SJSA1 (cell line): ENCODE measurements around the gene TSPAN14. TPM values are rescaled to one million over a fixed set of nuclear protein-coding genes. Genes with fewer than 3 reads are reported as not detected.

Experiments
- DNase-seq, 2 experiments: peaks; one replicate each; pipeline ENCODE4 v3.0.0-alpha.2; 2015 to 2020; ENCODE audit warnings: low spot score in 2 of 2, low read depth in 1 of 2
- H3K27ac ChIP-seq: fragments of 250-450 bp; sonication (Bioruptor Pico); 2 replicates; pipeline ENCODE4 v1.5.1; 2020; ENCODE audit warnings: mild to moderate bottlenecking, moderate library complexity
- H3K27me3 ChIP-seq: fragments of 250-450 bp; sonication (Bioruptor Pico); replicated peaks from 2 replicates; pipeline ENCODE4 v1.5.1; 2020; ENCODE audit warnings: mild to moderate bottlenecking, moderate library complexity
- H3K36me3 ChIP-seq: fragments of 250-450 bp; sonication (Bioruptor Pico); 2 replicates; pipeline ENCODE4 v1.5.1; 2020; ENCODE audit warnings: mild to moderate bottlenecking
- H3K4me1 ChIP-seq: fragments of 250-450 bp; sonication (Bioruptor Pico); replicated peaks from 2 replicates; pipeline ENCODE4 v1.6.1; 2021; ENCODE audit warnings: mild to moderate bottlenecking
- H3K4me3 ChIP-seq: fragments of 250-450 bp; sonication (Bioruptor Pico); 2 replicates; pipeline ENCODE4 v1.5.1; 2020; ENCODE audit warnings: mild to moderate bottlenecking
- H3K9me3 ChIP-seq: fragments of 250-450 bp; sonication (Bioruptor Pico); replicated peaks from 2 replicates; pipeline ENCODE4 v1.5.1; 2020; ENCODE audit warnings: mild to moderate bottlenecking
- total RNA-seq: library from RNA; depleted of rRNA; stranded (reverse); fragments of >200 nt; shearing (Covaris generic); gene quantifications from 2 replicates; pipeline ENCODE4 v1.2.3, GENCODE V29; 2014

The TSPAN14 gene
- total RNA-seq, 1 experiment from 2014 or later: 65.8 TPM

- H3K4me1 ChIP-seq: peaks cover 60% of the 10 kb centered on the region
- H3K9me3 ChIP-seq: no peaks in the 10 kb centered on the region
- DNase-seq: peak; percentile 94 to 95
- H3K27me3 ChIP-seq: no peaks in the 10 kb centered on the region
- peak overlapping the region; percentile 44 for H3K27ac ChIP-seq
- H3K36me3 ChIP-seq: peaks cover 77% of the 10 kb centered on the region
- H3K4me3 ChIP-seq: no peak overlapping the region
These were observed 55.5 kb downstream of the TSPAN14 start for GRCh38 chr10:80509403-80510161.

- H3K9me3 ChIP-seq: no peaks in the 10 kb centered on the region
- DNase-seq: no peak
- no peak overlapping the region for H3K4me3 ChIP-seq
- peaks cover 87% of the 10 kb centered on the region for H3K36me3 ChIP-seq
- no peak overlapping the region for H3K27ac ChIP-seq
- H3K27me3 ChIP-seq: no peaks in the 10 kb centered on the region
- peaks cover 37% of the 10 kb centered on the region for H3K4me1 ChIP-seq
These were observed 58.0 kb downstream of the TSPAN14 start for GRCh38 chr10:80512031-80512526.

- Histone ChIP-seq H3K27ac (no peak overlapping the region), H3K36me3 (peaks cover 90% of the 10 kb centered on the region), H3K9me3 (no peaks in the 10 kb centered on the region), H3K27me3 (no peaks in the 10 kb centered on the region), H3K4me3 (no peak overlapping the region), H3K4me1 (peaks cover 31% of the 10 kb centered on the region)
- no peak for DNase-seq
These were observed 59.0 kb downstream of the TSPAN14 start for GRCh38 chr10:80513106-80513505.

GRCh38 chr10:80515511-80515910 is 61.4 kb downstream of the TSPAN14 start:
- H3K36me3 ChIP-seq: peaks cover 94% of the 10 kb centered on the region
- peaks cover 7% of the 10 kb centered on the region for H3K4me1 ChIP-seq
- H3K9me3 ChIP-seq: no peaks in the 10 kb centered on the region
- no peak overlapping the region for H3K27ac ChIP-seq
- no peak for DNase-seq
- H3K27me3 ChIP-seq: no peaks in the 10 kb centered on the region
- no peak overlapping the region for H3K4me3 ChIP-seq

GRCh38 chr10:80515941-80516340 is 61.8 kb downstream of the TSPAN14 start:
- H3K4me1 ChIP-seq: peaks cover 3% of the 10 kb centered on the region
- no peak overlapping the region for H3K4me3 ChIP-seq
- DNase-seq: no peak
- H3K9me3 ChIP-seq: no peaks in the 10 kb centered on the region
- H3K36me3 ChIP-seq: peaks cover 96% of the 10 kb centered on the region
- no peak overlapping the region for H3K27ac ChIP-seq
- no peaks in the 10 kb centered on the region for H3K27me3 ChIP-seq

- Histone ChIP-seq H3K36me3 (peaks cover 96% of the 10 kb centered on the region), H3K9me3 (no peaks in the 10 kb centered on the region), H3K4me3 (no peak overlapping the region)
These were observed 62.5 kb downstream of the TSPAN14 start for GRCh38 chr10:80516506-80517075.

GRCh38 chr10:80517416-80518142 is 63.5 kb downstream of the TSPAN14 start:
- no peaks in the 10 kb centered on the region for H3K9me3 ChIP-seq
- no peak overlapping the region for H3K27ac ChIP-seq
- H3K36me3 ChIP-seq: peaks cover 92% of the 10 kb centered on the region
- no peak for DNase-seq
- H3K4me3 ChIP-seq: no peak overlapping the region
- no peaks in the 10 kb centered on the region for H3K27me3 ChIP-seq
- no peaks in the 10 kb centered on the region for H3K4me1 ChIP-seq

More at GRCh38 chr10:80516506-80517075, 62.5 kb downstream of the TSPAN14 start:
- no peak for DNase-seq
- Histone ChIP-seq H3K4me1 (no peaks in the 10 kb centered on the region), H3K27me3 (no peaks in the 10 kb centered on the region), H3K27ac (no peak overlapping the region)

- Histone ChIP-seq H3K27ac (no peak overlapping the region), H3K27me3 (no peaks in the 10 kb centered on the region), H3K4me3 (no peak overlapping the region), H3K4me1 (no peaks in the 10 kb centered on the region), H3K36me3 (peaks cover 88% of the 10 kb centered on the region), H3K9me3 (no peaks in the 10 kb centered on the region)
- no peak for DNase-seq
These were observed 64.2 kb downstream of the TSPAN14 start for GRCh38 chr10:80518143-80518806.

- Histone ChIP-seq H3K9me3 (no peaks in the 10 kb centered on the region), H3K36me3 (peaks cover 82% of the 10 kb centered on the region), H3K27me3 (no peaks in the 10 kb centered on the region), H3K27ac (no peak overlapping the region), H3K4me3 (no peak overlapping the region), H3K4me1 (no peaks in the 10 kb centered on the region)
- no peak for DNase-seq
These were observed 64.8 kb downstream of the TSPAN14 start for GRCh38 chr10:80518807-80519360.

GRCh38 chr10:80519936-80520650 is 66.0 kb downstream of the TSPAN14 start:
- no peaks in the 10 kb centered on the region for H3K9me3 ChIP-seq

GRCh38 chr10:80520661-80521470 is 66.8 kb downstream of the TSPAN14 start:
- Histone ChIP-seq H3K4me1 (peaks cover 5% of the 10 kb centered on the region), H3K27me3 (no peaks in the 10 kb centered on the region), H3K9me3 (no peaks in the 10 kb centered on the region), H3K27ac (no peak overlapping the region), H3K4me3 (no peak overlapping the region), H3K36me3 (peaks cover 62% of the 10 kb centered on the region)
- no peak for DNase-seq

More at GRCh38 chr10:80519936-80520650, 66.0 kb downstream of the TSPAN14 start:
- DNase-seq: no peak
- no peak overlapping the region for H3K4me3 ChIP-seq
- H3K36me3 ChIP-seq: peaks cover 70% of the 10 kb centered on the region
- no peaks in the 10 kb centered on the region for H3K4me1 ChIP-seq
- no peak overlapping the region for H3K27ac ChIP-seq
- no peaks in the 10 kb centered on the region for H3K27me3 ChIP-seq

GRCh38 chr10:80522756-80523363 is 68.8 kb downstream of the TSPAN14 start:
- Histone ChIP-seq H3K4me1 (peaks cover 17% of the 10 kb centered on the region), H3K27ac (no peak overlapping the region), H3K27me3 (no peaks in the 10 kb centered on the region), H3K4me3 (no peak overlapping the region), H3K9me3 (no peaks in the 10 kb centered on the region), H3K36me3 (peaks cover 44% of the 10 kb centered on the region)
- DNase-seq: no peak
